Glutamatergic neuron (in vitro differentiated cells): Measurements from ENCODE around the gene CTDSPL. TPM values are rescaled to one million over a fixed set of nuclear protein-coding genes. Genes with fewer than 3 reads are reported as not detected.
A peak's percentile ranks its signal among the peaks of the same experiment; 100 is the strongest.

Source experiments
- DNase-seq: peaks from one replicate; pipeline ENCODE4 v3.0.0; 2022
- H3K27ac Mint-ChIP-seq: one replicate; pipeline ENCODE4 v1.8.0; 2020; ENCODE audit warnings: mild to moderate bottlenecking, mixed read lengths, inconsistent platforms; ENCODE audit not compliant: unreplicated experiment
- H3K27me3 Mint-ChIP-seq: one replicate; pipeline ENCODE4 v1.8.0; 2020; ENCODE audit warnings: mild to moderate bottlenecking, moderate library complexity, mixed read lengths, inconsistent platforms; ENCODE audit not compliant: unreplicated experiment
- H3K36me3 Mint-ChIP-seq: one replicate; pipeline ENCODE4 v1.8.0; 2020; ENCODE audit warnings: mild to moderate bottlenecking, mixed read lengths, inconsistent platforms; ENCODE audit not compliant: unreplicated experiment
- H3K4me1 Mint-ChIP-seq: one replicate; pipeline ENCODE4 v1.8.0; 2020; ENCODE audit warnings: mild to moderate bottlenecking, low read depth, mixed read lengths, inconsistent platforms; ENCODE audit not compliant: unreplicated experiment
- H3K4me3 Mint-ChIP-seq: one replicate; pipeline ENCODE4 v1.8.0; 2020; ENCODE audit warnings: mild to moderate bottlenecking, mixed read lengths, inconsistent platforms; ENCODE audit not compliant: unreplicated experiment
- H3K9me3 Mint-ChIP-seq: one replicate; pipeline ENCODE4 v1.8.0; 2020; ENCODE audit warnings: mild to moderate bottlenecking, moderate library complexity, mixed read lengths, inconsistent platforms; ENCODE audit not compliant: unreplicated experiment
- total RNA-seq: library from RNA; stranded (reverse); fragmentation: NEBNext Ultra II Directional; extraction: Animal tissue kit (Norgen Biotek cat#: 25700); gene quantifications from one replicate; pipeline ENCODE4 v1.2.1, GENCODE V29; 2021; ENCODE audit not compliant: unreplicated experiment
- TF ChIP-seq, protein P1 (sequence below): fragments of 200-600 bp; sonication (generic); IDR thresholded peaks from one replicate; pipeline ENCODE4 v1.5.0; 2021; ENCODE audit not compliant: partially characterized antibody, unreplicated experiment

The CTDSPL gene
- total RNA-seq, 1 donor from 2014 or later = 6.6 TPM

DNA sequence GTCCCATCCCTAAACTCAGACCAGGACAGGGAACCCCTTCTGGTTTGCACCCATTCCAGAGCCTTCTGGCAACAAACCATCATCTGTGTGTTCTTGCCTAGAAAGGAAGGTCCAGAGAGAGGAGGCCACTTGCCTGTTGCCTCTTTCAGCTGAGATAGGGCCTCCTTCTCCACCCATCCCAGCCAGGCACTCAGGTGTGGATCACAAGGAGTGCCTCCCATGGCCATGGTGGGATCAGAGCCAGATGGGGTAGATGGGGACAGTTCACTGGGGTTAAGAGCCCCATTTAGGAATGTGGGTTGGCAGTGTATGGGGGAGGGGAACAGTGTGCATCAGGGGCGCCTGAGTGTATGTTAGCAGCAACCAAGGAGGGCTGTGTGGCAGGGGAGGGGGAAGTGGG, 8.9 kb upstream of the CTDSPL start:
- no peak for DNase-seq
- TF ChIP-seq, protein P1, sequence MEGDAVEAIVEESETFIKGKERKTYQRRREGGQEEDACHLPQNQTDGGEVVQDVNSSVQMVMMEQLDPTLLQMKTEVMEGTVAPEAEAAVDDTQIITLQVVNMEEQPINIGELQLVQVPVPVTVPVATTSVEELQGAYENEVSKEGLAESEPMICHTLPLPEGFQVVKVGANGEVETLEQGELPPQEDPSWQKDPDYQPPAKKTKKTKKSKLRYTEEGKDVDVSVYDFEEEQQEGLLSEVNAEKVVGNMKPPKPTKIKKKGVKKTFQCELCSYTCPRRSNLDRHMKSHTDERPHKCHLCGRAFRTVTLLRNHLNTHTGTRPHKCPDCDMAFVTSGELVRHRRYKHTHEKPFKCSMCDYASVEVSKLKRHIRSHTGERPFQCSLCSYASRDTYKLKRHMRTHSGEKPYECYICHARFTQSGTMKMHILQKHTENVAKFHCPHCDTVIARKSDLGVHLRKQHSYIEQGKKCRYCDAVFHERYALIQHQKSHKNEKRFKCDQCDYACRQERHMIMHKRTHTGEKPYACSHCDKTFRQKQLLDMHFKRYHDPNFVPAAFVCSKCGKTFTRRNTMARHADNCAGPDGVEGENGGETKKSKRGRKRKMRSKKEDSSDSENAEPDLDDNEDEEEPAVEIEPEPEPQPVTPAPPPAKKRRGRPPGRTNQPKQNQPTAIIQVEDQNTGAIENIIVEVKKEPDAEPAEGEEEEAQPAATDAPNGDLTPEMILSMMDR = no peak
- Mint-ChIP-seq H3K4me1 (no peaks in the 10 kb centered on the region), H3K36me3 (no peaks in the 10 kb centered on the region), H3K9me3 (peaks cover 2% of the 10 kb centered on the region), H3K27me3 (peaks cover 8% of the 10 kb centered on the region), H3K4me3 (no peak overlapping the region), H3K27ac (no peak overlapping the region)

DNA sequence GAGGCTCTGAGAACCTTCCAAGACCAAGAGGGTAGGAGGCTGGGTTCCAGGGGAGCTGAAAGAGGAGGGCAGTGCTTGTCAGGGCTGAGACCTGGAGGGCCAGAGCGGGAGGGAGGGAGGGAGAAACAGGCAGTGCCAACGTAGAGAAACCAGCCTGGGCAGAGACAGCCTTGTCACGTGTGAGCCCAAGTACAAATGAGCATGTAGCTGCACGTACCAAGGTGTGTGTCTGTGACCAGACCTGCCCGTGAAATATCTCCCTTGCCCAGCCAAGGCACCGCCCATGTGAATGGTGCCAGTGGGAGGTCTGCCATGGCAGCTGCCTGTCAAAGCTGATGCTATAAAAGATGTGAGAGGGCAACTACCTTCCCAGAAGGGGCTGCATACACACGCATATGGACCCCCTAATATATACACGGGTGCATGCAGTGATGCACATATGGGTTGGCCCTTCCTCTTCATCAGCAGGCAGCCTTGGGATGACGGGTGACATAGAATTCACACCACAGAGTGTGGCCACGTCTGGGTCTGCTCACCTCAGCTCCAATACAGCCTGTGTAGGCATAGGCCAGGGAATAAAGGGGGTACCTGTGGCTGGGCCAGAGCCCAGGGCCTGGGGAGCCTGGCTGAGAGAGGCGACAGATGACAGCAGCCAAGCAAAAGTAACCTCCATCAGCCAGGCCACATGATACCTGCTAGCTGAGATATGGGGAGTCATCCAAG, 7.8 kb upstream of the CTDSPL start:
- no peak for DNase-seq
- H3K4me3 Mint-ChIP-seq = no peak overlapping the region
- H3K27ac Mint-ChIP-seq = no peak overlapping the region
- H3K4me1 Mint-ChIP-seq = no peaks in the 10 kb centered on the region
- peaks cover 8% of the 10 kb centered on the region for H3K27me3 Mint-ChIP-seq
- H3K9me3 Mint-ChIP-seq = peaks cover 2% of the 10 kb centered on the region
- no peaks in the 10 kb centered on the region for H3K36me3 Mint-ChIP-seq
- TF ChIP-seq, protein P1 = no peak

DNA sequence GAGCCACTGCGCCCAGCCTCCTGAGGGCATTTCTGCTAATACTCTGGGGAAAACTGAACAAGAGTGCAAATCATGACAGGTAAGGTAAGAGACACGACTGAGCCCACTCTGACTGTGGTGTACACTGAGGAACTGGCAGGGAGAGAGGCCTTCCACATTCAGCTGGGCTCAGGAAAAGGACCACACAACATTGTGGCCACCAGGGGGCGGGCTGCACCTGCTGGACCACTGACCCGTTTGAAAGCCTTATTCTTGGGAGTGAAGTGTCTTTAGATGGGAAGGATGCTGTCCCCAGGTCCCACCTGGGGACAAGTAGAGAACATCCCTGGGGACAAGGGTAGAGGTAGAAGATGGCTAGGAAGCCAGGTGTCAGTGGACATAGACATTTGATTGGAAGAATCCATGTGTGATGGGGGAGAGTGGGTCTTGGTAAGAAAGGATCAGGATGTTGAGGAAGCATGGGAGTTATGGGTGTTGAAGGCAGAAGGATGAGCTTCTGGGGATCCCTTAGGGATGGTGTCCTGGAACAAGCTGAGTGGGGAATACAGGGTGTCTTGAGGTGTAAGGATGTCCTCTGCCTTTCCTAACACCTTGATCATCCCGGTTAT, 6.2 kb upstream of the CTDSPL start:
- Mint-ChIP-seq H3K4me1 (no peaks in the 10 kb centered on the region), H3K4me3 (no peak overlapping the region), H3K36me3 (no peaks in the 10 kb centered on the region), H3K27ac (no peak overlapping the region), H3K9me3 (peaks cover 6% of the 10 kb centered on the region), H3K27me3 (peaks cover 14% of the 10 kb centered on the region)
- DNase-seq = peak; percentile 92
- TF ChIP-seq, protein P1 = peak; percentile 97

DNA sequence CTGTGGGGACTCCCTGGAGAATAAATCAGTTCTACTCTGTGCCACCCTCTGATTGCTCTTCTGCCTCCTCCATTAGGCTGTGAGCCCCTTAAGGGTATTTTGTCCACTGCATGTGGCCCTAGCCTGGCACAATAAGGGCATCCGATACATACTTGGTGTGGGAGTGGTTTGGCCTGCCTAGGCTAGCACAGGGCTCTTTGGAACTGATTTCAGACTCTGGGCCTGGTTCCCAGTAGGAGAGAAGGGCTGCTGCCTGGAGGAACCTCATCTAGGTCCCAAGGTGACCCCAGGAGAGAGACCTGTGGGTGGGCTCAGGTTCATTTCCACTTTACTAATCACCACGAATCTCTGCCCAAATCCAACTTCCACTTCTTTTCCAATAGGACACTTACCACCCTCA, 5.3 kb upstream of the CTDSPL start:
- Mint-ChIP-seq H3K4me3 (no peak overlapping the region), H3K9me3 (peaks cover 6% of the 10 kb centered on the region), H3K27ac (no peak overlapping the region), H3K27me3 (peaks cover 18% of the 10 kb centered on the region), H3K36me3 (no peaks in the 10 kb centered on the region), H3K4me1 (no peaks in the 10 kb centered on the region)
- TF ChIP-seq, protein P1 = no peak
- DNase-seq = no peak

DNA sequence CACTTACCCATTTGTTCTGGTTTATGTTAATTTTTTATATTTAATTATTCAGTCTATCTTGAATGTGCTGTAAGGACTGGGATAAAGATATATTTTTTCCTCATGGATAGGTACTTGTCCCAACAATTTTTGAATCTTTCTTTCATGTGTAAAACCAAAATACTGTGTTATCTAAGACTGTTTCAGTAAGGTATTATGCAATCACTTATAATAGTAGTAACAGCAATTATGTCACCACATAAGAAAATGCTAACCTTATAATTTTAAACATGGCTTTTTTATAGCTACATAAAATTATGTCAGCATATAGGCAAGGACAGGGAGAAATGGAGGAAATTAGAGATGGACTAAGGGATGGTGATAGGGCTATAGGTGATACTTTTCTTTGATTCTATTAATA, 2.9 kb upstream of the CTDSPL start:
- H3K4me1 Mint-ChIP-seq = no peaks in the 10 kb centered on the region
- no peak overlapping the region for H3K27ac Mint-ChIP-seq
- H3K36me3 Mint-ChIP-seq = no peaks in the 10 kb centered on the region
- H3K27me3 Mint-ChIP-seq = peaks cover 25% of the 10 kb centered on the region
- TF ChIP-seq, protein P1 = no peak
- H3K4me3 Mint-ChIP-seq = no peak overlapping the region
- peaks cover 11% of the 10 kb centered on the region for H3K9me3 Mint-ChIP-seq
- DNase-seq = no peak
